H9 (cell line): ENCODE results near the gene COPS9. TPM values are rescaled to one million over a fixed set of nuclear protein-coding genes. Genes with fewer than 3 reads are reported as not detected.

Experiments used
- DNase-seq: peaks from one replicate; pipeline ENCODE4 v3.0.0-alpha.2; 2017
- H2AFZ ChIP-seq: one replicate; pipeline ENCODE4 v1.6.1; 2013; ENCODE audit warnings: mild to moderate bottlenecking, low read length, control low read depth, moderate library complexity
- H2AK5ac ChIP-seq: 2 replicates; pipeline ENCODE4 v1.6.1; 2013; ENCODE audit warnings: low read length, control low read depth, mixed read lengths; ENCODE audit not compliant: insufficient read length
- H2BK120ac ChIP-seq: one replicate; pipeline ENCODE4 v1.6.1; 2013; ENCODE audit warnings: low read depth, mild to moderate bottlenecking, low read length, control low read depth, inconsistent platforms; ENCODE audit not compliant: poor library complexity, severe bottlenecking
- H2BK12ac ChIP-seq: 2 replicates; pipeline ENCODE4 v1.6.1; 2013; ENCODE audit warnings: low read length, control low read depth, mixed read lengths, low read depth; ENCODE audit not compliant: insufficient read length
- H2BK15ac ChIP-seq: 2 replicates; pipeline ENCODE4 v1.6.1; 2013; ENCODE audit warnings: low read depth, low read length, control low read depth
- H2BK20ac ChIP-seq: one replicate; pipeline ENCODE4 v1.6.1; 2013; ENCODE audit warnings: low read depth, mild to moderate bottlenecking, low read length, control low read depth, inconsistent platforms; ENCODE audit not compliant: poor library complexity, severe bottlenecking
- H2BK5ac ChIP-seq: 2 replicates; pipeline ENCODE4 v1.6.1; 2013; ENCODE audit warnings: low read length, control low read depth, mixed read lengths; ENCODE audit not compliant: insufficient read length
- H3K14ac ChIP-seq: 2 replicates; pipeline ENCODE4 v1.6.1; 2013; ENCODE audit warnings: low read length, control low read depth; ENCODE audit not compliant: insufficient read depth
- H3K18ac ChIP-seq: 2 replicates; pipeline ENCODE4 v1.6.1; 2013; ENCODE audit warnings: low read depth, mild to moderate bottlenecking, mixed read lengths, low read length, control low read depth; ENCODE audit not compliant: insufficient read length
- H3K23ac ChIP-seq: 2 replicates; pipeline ENCODE4 v1.6.1; 2013; ENCODE audit warnings: low read length, control low read depth, mixed read lengths, low read depth; ENCODE audit not compliant: insufficient read length
- H3K23me2 ChIP-seq: 2 replicates; pipeline ENCODE4 v1.6.1; 2013; ENCODE audit warnings: low read depth, mild to moderate bottlenecking, mixed read lengths, low read length, control low read depth; ENCODE audit not compliant: insufficient read length, poor library complexity, severe bottlenecking
- H3K27ac ChIP-seq: 2 replicates; pipeline ENCODE4 v1.5.1; 2013; ENCODE audit warnings: low read length, control low read depth, mixed read lengths, low read depth; ENCODE audit not compliant: insufficient read length
- H3K27me3 ChIP-seq: 2 replicates; pipeline ENCODE4 v1.6.1; 2013; ENCODE audit warnings: low read length, control low read depth, inconsistent platforms; ENCODE audit not compliant: insufficient read depth
- H3K4ac ChIP-seq: 2 replicates; pipeline ENCODE4 v1.6.1; 2013; ENCODE audit warnings: low read depth, mild to moderate bottlenecking, control low read depth, inconsistent platforms, low read length, moderate library complexity
- H3K4me1 ChIP-seq: 2 replicates; pipeline ENCODE4 v1.6.1; 2013; ENCODE audit warnings: low read length, control low read depth, inconsistent platforms; ENCODE audit not compliant: insufficient read depth
- H3K4me2 ChIP-seq: 2 replicates; pipeline ENCODE4 v1.6.1; 2013; ENCODE audit warnings: low read length, control low read depth, mixed read lengths; ENCODE audit not compliant: insufficient read length, insufficient read depth
- H3K56ac ChIP-seq: 2 replicates; pipeline ENCODE4 v1.6.1; 2013; ENCODE audit warnings: low read depth, mild to moderate bottlenecking, mixed read lengths, low read length, control low read depth; ENCODE audit not compliant: insufficient read length
- H3K79me1 ChIP-seq: 2 replicates; pipeline ENCODE4 v1.6.1; 2013; ENCODE audit warnings: low read depth, mild to moderate bottlenecking, moderate library complexity, low read length, control low read depth, inconsistent platforms; ENCODE audit not compliant: insufficient read depth, poor library complexity, severe bottlenecking
- H3K79me2 ChIP-seq: 2 replicates; pipeline ENCODE4 v1.6.1; 2013; ENCODE audit warnings: low read length, control low read depth, inconsistent platforms; ENCODE audit not compliant: insufficient read depth
- H3K9ac ChIP-seq: 2 replicates; pipeline ENCODE4 v1.6.1; 2013; ENCODE audit warnings: low read length, control low read depth, mixed read lengths; ENCODE audit not compliant: insufficient read length; ENCODE audit errors: extremely low read depth
- H3K9me3 ChIP-seq: one replicate; pipeline ENCODE4 v1.6.1; 2013; ENCODE audit warnings: low read depth, low read length, inconsistent platforms; ENCODE audit not compliant: control insufficient read depth
- H3T11ph ChIP-seq: one replicate; pipeline ENCODE4 v1.6.1; 2013; ENCODE audit warnings: mild to moderate bottlenecking, low read length, control low read depth, inconsistent platforms
- H4K20me1 ChIP-seq: one replicate; pipeline ENCODE4 v1.6.1; 2013; ENCODE audit not compliant: control insufficient read depth, insufficient read length, insufficient read depth
- H4K5ac ChIP-seq: 2 replicates; pipeline ENCODE4 v1.6.1; 2013; ENCODE audit warnings: low read depth, mild to moderate bottlenecking, mixed read lengths, low read length, control low read depth; ENCODE audit not compliant: insufficient read length
- H4K8ac ChIP-seq: replicated peaks from 2 replicates; pipeline ENCODE4 v1.6.1; 2013; ENCODE audit warnings: low read length, control low read depth, mixed read lengths, low read depth; ENCODE audit not compliant: insufficient read length
- H4K91ac ChIP-seq: 2 replicates; pipeline ENCODE4 v1.6.1; 2013; ENCODE audit warnings: low read depth, mild to moderate bottlenecking, moderate library complexity, mixed read lengths, low read length, control low read depth; ENCODE audit not compliant: insufficient read length
- H3K27ac Mint-ChIP-seq, 3 experiments: 2 replicates in 2 of 3; 3 replicates in 1 of 3; pipeline ENCODE4 v1.8.0; 2020 to 2021; ENCODE audit warnings: mixed read lengths in 3 of 3, mild to moderate bottlenecking in 1 of 3, moderate library complexity in 1 of 3
- H3K27me3 Mint-ChIP-seq: 2 replicates; pipeline ENCODE4 v1.8.0; 2021; ENCODE audit warnings: low read depth, mild to moderate bottlenecking, moderate library complexity, mixed read lengths
- H3K36me3 Mint-ChIP-seq, 3 experiments: 2 replicates in 2 of 3; 3 replicates in 1 of 3; pipeline ENCODE4 v1.8.0; 2020 to 2021; ENCODE audit warnings: low read depth in 3 of 3, mixed read lengths in 3 of 3; ENCODE audit not compliant: insufficient read depth in 1 of 3
- H3K4me1 Mint-ChIP-seq, 2 experiments: 2 replicates each; pipeline ENCODE4 v1.8.0; 2020; ENCODE audit warnings: mixed read lengths in 2 of 2
- H3K4me3 Mint-ChIP-seq, 2 experiments: 2 replicates in 1 of 2; 3 replicates in 1 of 2; pipeline ENCODE4 v1.8.0; 2020 to 2021; ENCODE audit warnings: mild to moderate bottlenecking in 2 of 2, mixed read lengths in 2 of 2, moderate library complexity in 1 of 2
- H3K9me3 Mint-ChIP-seq, 2 experiments: 2 replicates in 1 of 2; 3 replicates in 1 of 2; pipeline ENCODE4 v1.8.0; 2020; ENCODE audit warnings: mild to moderate bottlenecking in 2 of 2, mixed read lengths in 2 of 2, moderate library complexity in 1 of 2
- WGBS: extraction: QIAGEN DNeasy Blood & Tissue Kit; methylation state at CpG from one replicate; pipeline ENCODE4 v1.1.7; 2013; ENCODE audit warnings: missing lambda C conversion rate, low lambda C conversion rate, mixed read lengths; ENCODE audit not compliant: insufficient read length; ENCODE audit errors: extremely low coverage; 5-methylcytosine and 5-hydroxymethylcytosine counted together
- total RNA-seq: library from RNA; stranded (reverse); gene quantifications from 2 replicates; pipeline ENCODE4 v1.2.1, GENCODE V29; 2021
- TF ChIP-seq, protein P1 (sequence below): fragments of 200-600 bp; sonication (generic); conservative IDR thresholded peaks from 3 replicates; pipeline ENCODE4 v1.8.0; 2021; ENCODE audit warnings: antibody characterized with exemption, mild to moderate bottlenecking

COPS9 gene
- total RNA-seq, 1 experiment from 2014 or later = 142 TPM

GRCh38 chr2:240141736-240142135 lies 5.6 kb upstream of the COPS9 start:
- H2BK20ac ChIP-seq = no peak overlapping the region
- no peak for DNase-seq
- no peaks in the 10 kb centered on the region for H3K79me1 ChIP-seq
- H2BK15ac ChIP-seq = no peak overlapping the region
- no peak overlapping the region for H2BK12ac ChIP-seq
- Mint-ChIP-seq H3K27me3 (peaks cover 19% of the 10 kb centered on the region), H3K4me1 (peaks cover 11 to 22% of the 10 kb centered on the region in 2 experiments), H3K9me3 (no peaks in the 10 kb centered on the region), H3K27ac (no peak overlapping the region), H3K36me3 (no peaks in the 10 kb centered on the region; a peak in 1 of 7 replicates), H3K4me3 (no peak overlapping the region)
- H3K18ac ChIP-seq = no peak overlapping the region
- H3K14ac ChIP-seq = no peak overlapping the region
- H4K91ac ChIP-seq = no peak overlapping the region
- no peak overlapping the region for H2BK120ac ChIP-seq
- H3K4ac ChIP-seq = no peak overlapping the region
- no peak overlapping the region for H3K9ac ChIP-seq
- H2BK5ac ChIP-seq = no peak overlapping the region
- H4K8ac ChIP-seq = no peak overlapping the region
- TF ChIP-seq, protein P1, sequence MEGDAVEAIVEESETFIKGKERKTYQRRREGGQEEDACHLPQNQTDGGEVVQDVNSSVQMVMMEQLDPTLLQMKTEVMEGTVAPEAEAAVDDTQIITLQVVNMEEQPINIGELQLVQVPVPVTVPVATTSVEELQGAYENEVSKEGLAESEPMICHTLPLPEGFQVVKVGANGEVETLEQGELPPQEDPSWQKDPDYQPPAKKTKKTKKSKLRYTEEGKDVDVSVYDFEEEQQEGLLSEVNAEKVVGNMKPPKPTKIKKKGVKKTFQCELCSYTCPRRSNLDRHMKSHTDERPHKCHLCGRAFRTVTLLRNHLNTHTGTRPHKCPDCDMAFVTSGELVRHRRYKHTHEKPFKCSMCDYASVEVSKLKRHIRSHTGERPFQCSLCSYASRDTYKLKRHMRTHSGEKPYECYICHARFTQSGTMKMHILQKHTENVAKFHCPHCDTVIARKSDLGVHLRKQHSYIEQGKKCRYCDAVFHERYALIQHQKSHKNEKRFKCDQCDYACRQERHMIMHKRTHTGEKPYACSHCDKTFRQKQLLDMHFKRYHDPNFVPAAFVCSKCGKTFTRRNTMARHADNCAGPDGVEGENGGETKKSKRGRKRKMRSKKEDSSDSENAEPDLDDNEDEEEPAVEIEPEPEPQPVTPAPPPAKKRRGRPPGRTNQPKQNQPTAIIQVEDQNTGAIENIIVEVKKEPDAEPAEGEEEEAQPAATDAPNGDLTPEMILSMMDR = no peak
- no peak overlapping the region for H3K4me2 ChIP-seq
- H4K20me1 ChIP-seq = no peaks in the 10 kb centered on the region
- no peak overlapping the region for H4K5ac ChIP-seq
- H3K79me2 ChIP-seq = no peaks in the 10 kb centered on the region
- H2AFZ ChIP-seq = no peak overlapping the region
- no peak overlapping the region for H3T11ph ChIP-seq
- no peak overlapping the region for H3K23ac ChIP-seq
- H3K56ac ChIP-seq = no peak overlapping the region
- H3K27me3 ChIP-seq = no peaks in the 10 kb centered on the region; the same call in 1 of the 2 replicates
- no CpG with 5 or more reads among the region's 14 CpGs for WGBS
- H3K4me1 ChIP-seq = no peaks in the 10 kb centered on the region; the same call in 1 of the 2 replicates
- no peak overlapping the region for H3K27ac ChIP-seq
- peaks cover 2% of the 10 kb centered on the region for H3K23me2 ChIP-seq
- H3K9me3 ChIP-seq = no peaks in the 10 kb centered on the region
- H2AK5ac ChIP-seq = no peak overlapping the region
